HUES64 (cell line): ENCODE results near the gene GRK5.

Experiments used
- H3K27ac ChIP-seq: 2 replicates; pipeline ENCODE4 v1.7.0; 2013; ENCODE audit warnings: low read depth, low read length, inconsistent platforms
- H3K27me3 ChIP-seq: 2 replicates; pipeline ENCODE4 v1.6.1; 2013; ENCODE audit warnings: mild to moderate bottlenecking, low read length; ENCODE audit not compliant: insufficient read depth
- H3K36me3 ChIP-seq: 2 replicates; pipeline ENCODE4 v1.6.1; 2013; ENCODE audit warnings: mild to moderate bottlenecking, low read length; ENCODE audit not compliant: insufficient read depth
- H3K4me1 ChIP-seq: 2 replicates; pipeline ENCODE4 v1.6.1; 2013; ENCODE audit warnings: mild to moderate bottlenecking, low read length, moderate library complexity; ENCODE audit not compliant: insufficient read depth
- H3K4me3 ChIP-seq: 2 replicates; pipeline ENCODE4 v1.5.1; 2013; ENCODE audit warnings: mild to moderate bottlenecking, low read length, moderate library complexity
- H3K9ac ChIP-seq: 2 replicates; pipeline ENCODE4 v1.6.1; 2013; ENCODE audit warnings: mild to moderate bottlenecking, low read depth, low read length
- H3K9me3 ChIP-seq: 2 replicates; pipeline ENCODE4 v1.6.1; 2013; ENCODE audit warnings: low read depth, low read length; ENCODE audit not compliant: insufficient read depth
- WGBS: fragments of 150-250, 120-280 bp; methylation state at CpG from one replicate; pipeline ENCODE4 v1.1.7; 2013; ENCODE audit warnings: missing lambda C conversion rate; 5-methylcytosine and 5-hydroxymethylcytosine counted together

GRK5 gene

GRCh38 chr10:119355930-119356329 is 148.6 kb downstream of the GRK5 start:
- Histone ChIP-seq H3K9me3 (peaks cover 25% of the 10 kb centered on the region), H3K9ac (no peak overlapping the region), H3K36me3 (no peaks in the 10 kb centered on the region), H3K4me3 (no peak overlapping the region), H3K27ac (no peak overlapping the region), H3K4me1 (no peaks in the 10 kb centered on the region), H3K27me3 (no peaks in the 10 kb centered on the region)
- WGBS: 67% methylated on average over 1 of the region's 2 CpGs

GRCh38 chr10:119357412-119358151 is 150.2 kb downstream of the GRK5 start:
- Histone ChIP-seq H3K36me3 (no peaks in the 10 kb centered on the region), H3K4me1 (no peaks in the 10 kb centered on the region), H3K27ac (no peak overlapping the region), H3K9me3 (peaks cover 12% of the 10 kb centered on the region), H3K9ac (no peak overlapping the region), H3K27me3 (no peaks in the 10 kb centered on the region), H3K4me3 (no peak overlapping the region)
- 94% methylated on average over 14 of the region's 14 CpGs for WGBS

- Histone ChIP-seq H3K9ac (no peak overlapping the region), H3K36me3 (no peaks in the 10 kb centered on the region), H3K4me3 (no peak overlapping the region), H3K27ac (no peak overlapping the region), H3K4me1 (no peaks in the 10 kb centered on the region), H3K27me3 (no peaks in the 10 kb centered on the region), H3K9me3 (peaks cover 12% of the 10 kb centered on the region)
- 90% methylated on average over 6 of the region's 6 CpGs for WGBS
These were observed 150.8 kb downstream of the GRK5 start for GRCh38 chr10:119358152-119358512.

GRCh38 chr10:119358567-119358966 is 151.2 kb downstream of the GRK5 start:
- Histone ChIP-seq H3K9me3 (peaks cover 12% of the 10 kb centered on the region), H3K9ac (no peak overlapping the region), H3K27me3 (no peaks in the 10 kb centered on the region), H3K27ac (no peak overlapping the region), H3K4me3 (no peak overlapping the region), H3K36me3 (no peaks in the 10 kb centered on the region), H3K4me1 (no peaks in the 10 kb centered on the region)
- 87% methylated on average over 2 of the region's 2 CpGs for WGBS

- H3K4me3 ChIP-seq: no peak overlapping the region
- no peaks in the 10 kb centered on the region for H3K4me1 ChIP-seq
- H3K27ac ChIP-seq: no peak overlapping the region
- H3K27me3 ChIP-seq: no peaks in the 10 kb centered on the region
- 85% methylated on average over 4 of the region's 4 CpGs for whole genome bisulfite sequencing
- no peaks in the 10 kb centered on the region for H3K36me3 ChIP-seq
- peaks cover 12% of the 10 kb centered on the region for H3K9me3 ChIP-seq
- no peak overlapping the region for H3K9ac ChIP-seq
These were observed 151.7 kb downstream of the GRK5 start for GRCh38 chr10:119359025-119359424.

- no peaks in the 10 kb centered on the region for H3K4me1 ChIP-seq
- 94% methylated on average over 10 of the region's 11 CpGs for WGBS
- no peaks in the 10 kb centered on the region for H3K36me3 ChIP-seq
- H3K4me3 ChIP-seq: no peak overlapping the region
- H3K9ac ChIP-seq: no peak overlapping the region
- no peaks in the 10 kb centered on the region for H3K27me3 ChIP-seq
- no peak overlapping the region for H3K27ac ChIP-seq
- peaks cover 12% of the 10 kb centered on the region for H3K9me3 ChIP-seq
These were observed 153.0 kb downstream of the GRK5 start for GRCh38 chr10:119360181-119360921.

- 94% methylated on average over 10 of the region's 10 CpGs for WGBS
- peaks cover 8% of the 10 kb centered on the region for H3K9me3 ChIP-seq
- no peaks in the 10 kb centered on the region for H3K27me3 ChIP-seq
- H3K4me3 ChIP-seq: no peak overlapping the region
- H3K27ac ChIP-seq: no peak overlapping the region
- H3K36me3 ChIP-seq: no peaks in the 10 kb centered on the region
- H3K9ac ChIP-seq: no peak overlapping the region
- no peaks in the 10 kb centered on the region for H3K4me1 ChIP-seq
These were observed 153.7 kb downstream of the GRK5 start for GRCh38 chr10:119361037-119361436.

- Histone ChIP-seq H3K27me3 (no peaks in the 10 kb centered on the region), H3K36me3 (no peaks in the 10 kb centered on the region), H3K9me3 (no peaks in the 10 kb centered on the region), H3K4me3 (no peak overlapping the region), H3K27ac (no peak overlapping the region), H3K9ac (no peak overlapping the region), H3K4me1 (no peaks in the 10 kb centered on the region)
- WGBS: 95% methylated on average over 3 of the region's 3 CpGs
These were observed 154.8 kb downstream of the GRK5 start for GRCh38 chr10:119362122-119362521.

GRCh38 chr10:119364645-119365600 is 157.6 kb downstream of the GRK5 start:
- H3K4me1 ChIP-seq: no peaks in the 10 kb centered on the region
- WGBS: 87% methylated on average over 11 of the region's 11 CpGs

GRCh38 chr10:119365773-119366599 is 158.6 kb downstream of the GRK5 start:
- Histone ChIP-seq H3K27me3 (no peaks in the 10 kb centered on the region), H3K36me3 (no peaks in the 10 kb centered on the region), H3K9ac (no peak overlapping the region), H3K4me3 (no peak overlapping the region), H3K9me3 (no peaks in the 10 kb centered on the region), H3K27ac (no peak overlapping the region), H3K4me1 (no peaks in the 10 kb centered on the region)
- WGBS: 87% methylated on average over 12 of the region's 12 CpGs

More at GRCh38 chr10:119364645-119365600, 157.6 kb downstream of the GRK5 start:
- Histone ChIP-seq H3K36me3 (no peaks in the 10 kb centered on the region), H3K9me3 (no peaks in the 10 kb centered on the region), H3K27me3 (no peaks in the 10 kb centered on the region), H3K4me3 (no peak overlapping the region), H3K9ac (no peak overlapping the region), H3K27ac (no peak overlapping the region)
